Parathyroid adenoma (tissue), 2 donors: ENCODE measurements around the gene CCNJL.

ENCODE experiments used
- H2AFZ ChIP-seq: fragments of 300-600 bp; sonication (generic); one replicate; pipeline ENCODE4 v1.7.0; 2017; ENCODE audit warnings: antibody characterized with exemption, mild to moderate bottlenecking
- H3K27ac ChIP-seq: fragments of 300-600 bp; sonication (generic); one replicate; pipeline ENCODE4 v1.7.0; 2017
- H3K27me3 ChIP-seq: fragments of 300-600 bp; sonication (generic); one replicate; pipeline ENCODE4 v1.7.0; 2017; ENCODE audit warnings: low read length; ENCODE audit not compliant: control insufficient read depth, insufficient read depth
- H3K36me3 ChIP-seq: fragments of 300-600 bp; sonication (generic); one replicate; pipeline ENCODE4 v1.7.0; 2017; ENCODE audit warnings: low read length; ENCODE audit not compliant: control insufficient read depth, insufficient read depth
- H3K4me1 ChIP-seq: fragments of 300-600 bp; sonication (generic); one replicate; pipeline ENCODE4 v1.7.0; 2017; ENCODE audit warnings: control low read depth
- H3K4me2 ChIP-seq: fragments of 300-600 bp; sonication (generic); one replicate; pipeline ENCODE4 v1.7.0; 2017; ENCODE audit warnings: low read length
- H3K4me3 ChIP-seq: fragments of 300-600 bp; sonication (generic); one replicate; pipeline ENCODE4 v1.7.0; 2017; ENCODE audit warnings: low read depth, low read length
- H3K79me2 ChIP-seq: fragments of 300-600 bp; sonication (generic); one replicate; pipeline ENCODE4 v1.7.0; 2017; ENCODE audit warnings: control low read depth
- H3K9ac ChIP-seq: fragments of 300-600 bp; sonication (generic); one replicate; pipeline ENCODE4 v1.7.0; 2017; ENCODE audit warnings: mild to moderate bottlenecking
- H3K9me3 ChIP-seq: fragments of 300-600 bp; sonication (generic); one replicate; pipeline ENCODE4 v1.7.0; 2017; ENCODE audit warnings: low read length; ENCODE audit not compliant: control insufficient read depth
- CTCF ChIP-seq: fragments of 300-600 bp; sonication (generic); IDR thresholded peaks from one replicate; pipeline ENCODE4 v1.7.0; 2017; ENCODE audit warnings: antibody characterized with exemption, mild to moderate bottlenecking
- donor health status: primary hyperparathyroidism.

CCNJL gene

DNA sequence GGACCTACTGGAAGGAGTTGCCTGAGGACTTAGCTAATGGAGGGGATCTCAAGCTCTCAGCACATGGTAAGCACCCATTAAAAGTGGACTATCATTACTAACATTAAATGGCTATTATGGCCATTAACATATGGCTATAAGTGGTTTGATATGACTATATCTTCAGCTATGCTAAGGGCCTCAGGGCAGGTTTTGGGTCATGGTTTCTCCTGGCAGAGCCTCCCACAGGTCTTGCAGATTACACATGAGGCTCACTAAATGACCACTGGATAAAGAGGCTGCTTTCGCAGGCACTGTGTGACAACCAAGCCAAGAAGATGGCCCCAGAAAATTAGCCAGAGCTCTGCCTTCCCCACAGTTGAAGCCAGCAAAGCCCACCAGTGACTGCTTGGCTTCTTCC is 15.4 kb downstream of the CCNJL start:
- Histone ChIP-seq H2AFZ (no peak overlapping the region), H3K27me3 (no peaks in the 10 kb centered on the region), H3K36me3 (no peaks in the 10 kb centered on the region), H3K4me2 (no peak overlapping the region), H3K79me2 (no peaks in the 10 kb centered on the region), H3K4me1 (no peaks in the 10 kb centered on the region), H3K4me3 (no peak overlapping the region), H3K9me3 (no peaks in the 10 kb centered on the region), H3K9ac (no peak overlapping the region), H3K27ac (no peak overlapping the region)
- no peak for TF ChIP-seq CTCF

DNA sequence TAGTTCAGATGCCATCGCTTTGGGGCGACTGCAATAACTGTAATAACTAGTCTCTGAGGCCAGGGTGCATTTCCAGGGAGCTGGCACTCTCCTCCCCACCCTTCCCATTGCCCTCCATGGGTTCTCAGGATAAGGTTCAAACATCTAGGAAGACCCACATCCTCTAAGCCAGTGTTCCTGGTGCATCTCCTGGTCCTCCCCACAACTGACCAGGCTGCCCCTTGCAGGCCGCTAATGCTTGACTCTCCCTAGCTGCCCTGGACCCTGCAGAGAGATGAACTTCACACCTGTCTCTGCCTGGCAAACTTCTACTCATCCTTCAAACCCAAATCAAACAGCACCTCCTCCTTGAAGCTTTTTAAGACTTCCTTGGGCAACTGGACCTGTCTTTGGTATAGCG is 15.9 kb downstream of the CCNJL start:
- Histone ChIP-seq H3K9ac (no peak overlapping the region), H3K9me3 (no peaks in the 10 kb centered on the region), H3K27ac (no peak overlapping the region), H3K36me3 (no peaks in the 10 kb centered on the region), H3K27me3 (no peaks in the 10 kb centered on the region), H3K4me1 (no peaks in the 10 kb centered on the region), H2AFZ (no peak overlapping the region), H3K4me2 (no peak overlapping the region), H3K79me2 (no peaks in the 10 kb centered on the region), H3K4me3 (no peak overlapping the region)
- no peak for TF ChIP-seq CTCF

GRCh38 chr5:160293901-160294561 is 18.3 kb downstream of the CCNJL start:
- H3K9me3 ChIP-seq, result no peaks in the 10 kb centered on the region
- H3K4me3 ChIP-seq, result no peak overlapping the region
- H2AFZ ChIP-seq, result no peak overlapping the region
- H3K27me3 ChIP-seq, result no peaks in the 10 kb centered on the region
- H3K9ac ChIP-seq, result no peak overlapping the region
- no peaks in the 10 kb centered on the region for H3K79me2 ChIP-seq
- H3K36me3 ChIP-seq, result no peaks in the 10 kb centered on the region
- TF ChIP-seq CTCF, result no peak
- H3K27ac ChIP-seq, result no peak overlapping the region
- no peaks in the 10 kb centered on the region for H3K4me1 ChIP-seq
- no peak overlapping the region for H3K4me2 ChIP-seq

GRCh38 chr5:160293386-160293785 is 19.0 kb downstream of the CCNJL start:
- no peak for TF ChIP-seq CTCF
- no peaks in the 10 kb centered on the region for H3K4me1 ChIP-seq
- H3K4me2 ChIP-seq, result no peak overlapping the region
- no peaks in the 10 kb centered on the region for H3K27me3 ChIP-seq
- H2AFZ ChIP-seq, result no peak overlapping the region
- no peaks in the 10 kb centered on the region for H3K36me3 ChIP-seq
- no peaks in the 10 kb centered on the region for H3K79me2 ChIP-seq
- H3K9me3 ChIP-seq, result no peaks in the 10 kb centered on the region
- H3K9ac ChIP-seq, result no peak overlapping the region
- no peak overlapping the region for H3K27ac ChIP-seq
- H3K4me3 ChIP-seq, result no peak overlapping the region

DNA sequence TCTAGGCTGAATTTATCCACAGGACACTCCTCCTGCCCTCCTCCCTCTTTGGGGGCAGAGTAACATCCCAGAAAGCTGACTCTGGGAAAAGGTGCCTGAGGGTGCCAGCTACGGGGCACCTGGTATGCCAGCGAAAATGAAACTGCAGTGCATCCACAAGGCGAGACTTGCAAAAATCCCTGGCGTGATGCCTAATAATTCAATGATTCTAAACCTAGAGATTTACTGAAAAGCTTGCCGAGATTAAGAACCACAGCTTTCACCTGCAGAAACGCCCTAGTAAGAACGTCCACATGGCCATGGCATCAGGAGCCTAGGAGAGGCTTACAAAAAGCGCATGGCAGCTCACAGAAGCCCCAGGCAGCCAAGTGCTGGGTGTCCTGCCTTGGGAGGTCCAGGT is 20.9 kb downstream of the CCNJL start:
- Histone ChIP-seq H3K79me2 (no peaks in the 10 kb centered on the region), H3K36me3 (no peaks in the 10 kb centered on the region), H3K27me3 (no peaks in the 10 kb centered on the region), H3K27ac (no peak overlapping the region), H3K4me3 (no peak overlapping the region), H3K4me2 (no peak overlapping the region), H3K4me1 (no peaks in the 10 kb centered on the region), H3K9me3 (no peaks in the 10 kb centered on the region), H2AFZ (no peak overlapping the region), H3K9ac (no peak overlapping the region)
- TF ChIP-seq CTCF, result no peak
